Stimulated activated naive CD8-positive, alpha-beta T cell treated with anti-CD3 and anti-CD28 coated beads, Interleukin-15, amount 100 ng/mL, for 72 hours (primary cell): ENCODE results near the gene ZNRF1.
A peak's percentile ranks its signal among the peaks of the same experiment; 100 is the strongest.
"Not testable (repeated sequence)": the region's sequence is repeated elsewhere in the genome, so short reads cannot be mapped to it uniquely, and the experiment has no call there.

Experiments used
- ATAC-seq: fragments of 150-1000 bp; cut with Tn5 transposase; 2 replicates; pipeline ENCODE4 v1.10.0; 2021; ENCODE audit warnings: mild to moderate bottlenecking, moderate library complexity
- DNase-seq, 2 donors: peaks; one replicate each; pipeline ENCODE4 v3.0.0; 2021 to 2022
- H3K27ac Mint-ChIP-seq, 2 donors: one replicate each; pipeline ENCODE4 v1.8.0; 2022; ENCODE audit warnings: mild to moderate bottlenecking in 2 of 2, mixed read lengths in 2 of 2, moderate library complexity in 2 of 2
- H3K27me3 Mint-ChIP-seq: one replicate; pipeline ENCODE4 v1.8.0; 2022; ENCODE audit warnings: mixed read lengths
- H3K4me1 Mint-ChIP-seq: one replicate; pipeline ENCODE4 v1.8.0; 2022; ENCODE audit warnings: mild to moderate bottlenecking, mixed read lengths
- H3K4me3 Mint-ChIP-seq, 2 donors: one replicate each; pipeline ENCODE4 v1.8.0; 2022; ENCODE audit warnings: mild to moderate bottlenecking in 2 of 2, mixed read lengths in 2 of 2, moderate library complexity in 1 of 2
- H3K9me3 Mint-ChIP-seq, 2 donors: one replicate each; pipeline ENCODE4 v1.8.0; 2022; ENCODE audit warnings: mixed read lengths in 2 of 2

Gene ZNRF1

DNA sequence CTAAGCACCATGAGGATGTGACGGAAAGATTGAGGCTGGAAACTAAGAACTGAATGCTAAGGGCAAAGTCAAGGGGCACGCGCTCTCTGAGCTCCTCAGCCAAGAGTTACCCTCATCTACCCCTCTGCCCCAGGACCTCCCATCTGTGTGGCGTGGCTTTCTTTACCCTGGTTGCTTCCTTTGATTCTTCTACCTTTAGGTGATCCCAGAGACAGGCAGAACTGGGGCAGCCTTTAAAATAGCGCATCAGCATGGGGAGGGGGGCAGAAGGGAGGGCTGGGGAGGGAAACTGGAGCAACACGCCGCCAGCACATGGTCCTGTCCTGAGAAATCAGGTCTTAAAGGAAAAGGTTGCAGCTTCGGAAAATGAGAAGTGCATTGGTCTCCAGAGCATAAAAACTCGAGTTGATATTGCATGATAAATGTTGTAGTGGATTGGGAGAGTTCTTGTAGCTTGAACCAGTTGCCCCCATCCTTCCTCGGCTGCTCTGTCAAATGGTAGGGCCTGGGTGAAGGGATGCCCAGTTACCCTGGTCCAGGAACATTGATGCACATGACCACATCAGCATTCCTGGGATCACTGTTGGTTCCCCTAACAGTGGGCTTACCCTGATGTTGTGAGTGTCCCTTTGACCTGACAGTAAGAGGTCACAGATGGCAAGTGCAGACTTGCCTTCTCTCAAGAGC, 88.0 kb downstream of the ZNRF1 start:
- H3K27me3 Mint-ChIP-seq = no peaks in the 10 kb centered on the region

DNA sequence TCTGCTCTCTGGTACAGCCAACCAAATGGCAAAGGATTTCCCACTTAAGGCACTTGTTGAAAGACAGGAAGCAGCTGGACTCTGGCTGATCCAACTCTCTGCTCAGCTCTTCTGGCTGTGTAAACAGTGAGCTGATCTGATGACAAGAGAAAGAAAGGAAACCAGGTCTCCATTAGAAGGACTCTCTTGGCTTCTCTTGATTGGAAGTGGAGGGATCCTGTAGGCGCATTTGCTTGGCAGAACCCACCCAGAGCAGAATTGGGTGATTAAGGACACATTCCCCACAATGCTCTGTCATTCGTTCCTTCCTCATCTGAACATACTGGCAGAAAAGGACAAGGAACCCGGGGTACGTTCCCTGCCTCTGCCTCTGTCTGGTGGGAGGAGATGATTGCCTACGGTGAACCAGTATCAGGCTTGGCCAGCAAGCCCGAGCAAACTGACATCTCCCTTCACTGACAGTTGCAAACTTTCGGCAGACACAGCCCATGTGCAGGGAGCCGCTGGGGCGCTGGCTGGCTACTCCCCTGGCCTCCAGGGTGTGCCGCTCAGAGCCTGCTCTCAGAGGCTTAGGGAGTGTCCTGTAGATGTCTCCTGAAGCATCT, 88.7 kb downstream of the ZNRF1 start:
- H3K4me1 Mint-ChIP-seq = peaks cover 11% of the 10 kb centered on the region
- H3K27ac Mint-ChIP-seq = no peak overlapping the region
- no peak overlapping the region for H3K4me3 Mint-ChIP-seq
- no peaks in the 10 kb centered on the region for H3K27me3 Mint-ChIP-seq
- DNase-seq = no peak
- ATAC-seq = no peak
- no peaks in the 10 kb centered on the region for H3K9me3 Mint-ChIP-seq

More for the DNA sequence above, 88.0 kb downstream of the ZNRF1 start:
- no peak for ATAC-seq
- H3K9me3 Mint-ChIP-seq = no peaks in the 10 kb centered on the region
- H3K4me1 Mint-ChIP-seq = peaks cover 11% of the 10 kb centered on the region
- H3K4me3 Mint-ChIP-seq = no peak overlapping the region
- H3K27ac Mint-ChIP-seq = peak overlapping the region in 1 of 2 donors; percentile 12
- DNase-seq = no peak

DNA sequence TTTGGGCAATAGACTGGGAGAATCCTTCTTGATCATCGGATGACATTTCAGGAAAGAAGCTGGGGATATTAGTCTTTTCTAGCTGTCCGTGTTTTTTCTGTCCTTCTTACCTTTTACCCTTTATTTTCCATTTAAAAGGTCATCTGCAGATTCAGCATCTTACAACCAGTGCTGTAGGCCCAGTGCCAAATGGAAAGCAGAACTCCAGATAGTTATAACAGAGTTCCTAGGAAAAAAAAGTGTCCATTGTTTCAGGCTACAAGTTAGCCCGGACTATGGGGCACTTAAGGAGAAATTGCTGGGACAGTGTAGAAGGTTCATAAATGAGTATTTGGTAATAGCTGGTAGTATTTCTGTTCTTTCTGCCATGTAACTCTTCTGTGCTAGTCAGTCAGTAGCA, 89.4 kb downstream of the ZNRF1 start:
- Mint-ChIP-seq H3K27me3 (no peaks in the 10 kb centered on the region), H3K4me1 (peaks cover 11% of the 10 kb centered on the region), H3K4me3 (no peak overlapping the region), H3K9me3 (no peaks in the 10 kb centered on the region), H3K27ac (no peak overlapping the region)
- ATAC-seq (no peak), DNase-seq (no peak)

DNA sequence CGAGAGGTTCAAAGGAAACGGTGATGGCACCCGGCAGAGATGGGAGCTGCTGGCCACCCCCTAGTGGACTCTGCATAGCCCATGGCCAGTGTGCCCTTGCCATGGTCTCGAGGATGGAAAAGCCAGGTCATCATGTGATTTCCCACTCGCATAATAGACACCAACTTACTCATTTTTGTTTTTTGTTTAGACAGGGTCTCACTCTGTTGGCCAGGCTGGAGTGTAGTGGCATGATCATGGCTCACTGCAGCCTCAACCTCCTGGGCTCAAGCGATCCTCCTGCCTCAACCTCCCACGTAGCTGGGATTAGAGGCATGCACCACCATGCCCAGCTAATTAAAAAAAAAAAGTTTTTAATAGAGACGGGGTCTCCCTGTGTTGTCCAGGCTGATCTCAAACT, 90.1 kb downstream of the ZNRF1 start:
- no peak for DNase-seq
- no peak overlapping the region for H3K4me3 Mint-ChIP-seq
- H3K4me1 Mint-ChIP-seq = peaks cover 11% of the 10 kb centered on the region
- ATAC-seq = no peak
- H3K9me3 Mint-ChIP-seq = no peaks in the 10 kb centered on the region
- H3K27me3 Mint-ChIP-seq = no peaks in the 10 kb centered on the region
- H3K27ac Mint-ChIP-seq = no peak overlapping the region

DNA sequence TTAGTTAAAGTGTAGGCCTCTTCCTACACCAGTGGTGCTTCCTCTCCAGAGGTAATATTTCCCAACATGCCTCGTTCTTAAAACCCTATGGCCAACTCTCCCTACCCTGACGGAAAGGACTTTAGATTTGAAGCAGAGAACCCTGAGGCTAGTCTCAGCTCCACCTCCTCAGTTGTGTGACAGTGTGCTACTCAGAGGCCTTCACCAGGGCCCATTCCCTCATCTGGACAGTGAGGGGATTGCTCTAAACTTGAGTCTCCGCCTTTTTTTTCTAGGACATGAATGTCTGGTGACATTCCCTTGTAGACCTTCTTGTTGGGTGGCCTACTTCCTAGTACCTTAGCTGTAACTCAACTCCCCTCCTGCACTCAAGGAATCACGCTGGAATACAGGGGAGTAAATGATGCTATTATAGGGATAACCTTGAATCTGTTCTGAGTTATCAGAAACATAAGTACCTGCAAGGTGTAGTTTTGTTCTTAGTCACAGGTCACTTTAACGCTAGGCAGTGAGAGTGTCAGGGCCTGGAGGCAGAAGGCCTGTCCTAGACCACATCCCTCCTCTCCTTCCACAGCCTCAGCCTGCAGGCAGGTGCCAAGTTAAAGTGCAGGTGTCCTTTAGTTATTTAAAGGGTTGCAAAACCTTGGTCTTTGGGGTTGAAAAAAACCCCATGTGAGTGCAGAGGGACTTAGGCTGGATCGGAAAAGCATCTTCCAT, 90.8 kb downstream of the ZNRF1 start:
- H3K4me1 Mint-ChIP-seq = peaks cover 11% of the 10 kb centered on the region
- DNase-seq (no peak), ATAC-seq (peak; percentile 78)
- H3K4me3 Mint-ChIP-seq = no peak overlapping the region
- no peaks in the 10 kb centered on the region for H3K27me3 Mint-ChIP-seq
- H3K9me3 Mint-ChIP-seq = no peaks in the 10 kb centered on the region
- no peak overlapping the region for H3K27ac Mint-ChIP-seq

DNA sequence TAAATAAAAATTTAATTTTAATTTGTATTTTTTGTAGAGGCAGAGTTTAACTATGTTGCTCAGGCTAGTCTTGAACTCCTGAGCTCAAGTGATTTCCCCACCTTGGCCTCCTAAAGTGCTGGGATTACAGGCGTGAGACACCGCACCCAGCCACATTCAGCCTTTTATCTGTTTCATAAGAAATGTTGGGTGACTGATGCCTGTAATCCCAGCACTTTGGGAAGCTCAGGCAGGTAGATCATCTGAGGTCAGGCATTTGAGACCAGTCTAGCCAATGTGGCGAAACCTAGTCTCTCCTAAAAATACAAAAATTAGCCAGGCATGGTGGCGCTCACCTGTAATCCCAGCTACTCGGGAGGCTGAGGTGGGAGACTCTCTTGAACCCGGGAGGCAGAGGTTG, 92.1 kb downstream of the ZNRF1 start:
- H3K4me3 Mint-ChIP-seq, DNase-seq, H3K27me3 Mint-ChIP-seq, H3K9me3 Mint-ChIP-seq, H3K27ac Mint-ChIP-seq, ATAC-seq: not testable (repeated sequence)
- peaks cover 20% of the 10 kb centered on the region for H3K4me1 Mint-ChIP-seq

DNA sequence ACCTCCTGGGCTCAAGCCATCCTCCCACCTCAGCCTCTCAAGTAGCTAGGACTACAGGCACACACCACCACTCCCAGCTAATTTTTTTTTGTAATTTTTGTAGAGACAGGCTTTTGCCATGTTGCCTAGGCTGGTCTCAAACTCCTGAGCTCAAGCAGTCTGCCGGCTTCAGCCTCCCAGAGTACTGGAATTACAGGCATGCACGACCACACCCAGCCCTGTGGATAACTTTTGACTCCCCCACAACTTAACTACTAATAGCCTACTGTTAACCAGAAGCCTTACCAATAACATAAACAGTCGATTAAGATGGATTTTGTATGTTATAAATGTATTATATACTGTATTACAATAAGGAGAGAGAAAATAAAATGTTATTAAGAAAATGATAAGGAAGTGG, 92.8 kb downstream of the ZNRF1 start:
- H3K4me1 Mint-ChIP-seq = peaks cover 24% of the 10 kb centered on the region
- ATAC-seq, H3K27me3 Mint-ChIP-seq, DNase-seq, H3K4me3 Mint-ChIP-seq, H3K27ac Mint-ChIP-seq, H3K9me3 Mint-ChIP-seq: not testable (repeated sequence)

GRCh38 chr16:75092777-75093176, 94.0 kb downstream of the ZNRF1 start:
- Mint-ChIP-seq H3K4me1 (peaks cover 35% of the 10 kb centered on the region), H3K27ac (no peak overlapping the region), H3K4me3 (no peak overlapping the region), H3K27me3 (no peaks in the 10 kb centered on the region), H3K9me3 (no peaks in the 10 kb centered on the region)
- DNase-seq (no peak), ATAC-seq (no peak)

GRCh38 chr16:75093598-75094540, 95.0 kb downstream of the ZNRF1 start:
- DNase-seq (no peak), ATAC-seq (no peak)
- Mint-ChIP-seq H3K4me1 (peaks cover 46% of the 10 kb centered on the region), H3K27me3 (no peaks in the 10 kb centered on the region), H3K9me3 (no peaks in the 10 kb centered on the region), H3K27ac (no peak overlapping the region), H3K4me3 (no peak overlapping the region)

DNA sequence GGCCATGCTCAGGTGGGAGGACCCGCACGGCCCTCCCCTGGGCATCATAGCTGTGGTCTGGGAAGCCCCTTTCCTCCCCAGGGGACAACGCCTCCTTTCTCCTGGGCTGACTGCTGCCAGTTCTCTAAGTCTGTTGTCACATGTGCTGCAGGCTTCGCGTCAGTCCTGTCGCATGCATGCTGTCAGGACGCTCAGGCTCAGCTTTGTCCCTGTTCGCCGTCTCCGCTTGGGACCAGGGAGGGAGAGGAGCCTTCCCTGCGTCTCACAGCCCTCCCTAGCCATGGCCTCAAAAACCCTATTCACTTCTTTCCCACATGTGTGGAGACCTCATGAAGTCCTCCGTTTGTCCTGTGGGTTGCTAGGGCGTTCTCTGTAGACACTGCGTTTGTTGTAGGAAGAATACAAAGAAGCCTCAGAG, 96.4 kb downstream of the ZNRF1 start:
- Mint-ChIP-seq H3K27ac (peak overlapping the region in 1 of 2 donors; percentile 47), H3K4me3 (no peak overlapping the region), H3K27me3 (no peaks in the 10 kb centered on the region), H3K9me3 (no peaks in the 10 kb centered on the region), H3K4me1 (peaks cover 51% of the 10 kb centered on the region)
- ATAC-seq = no peak
- DNase-seq = no peak

GRCh38 chr16:75096656-75097055, 97.8 kb downstream of the ZNRF1 start:
- no peak for ATAC-seq

GRCh38 chr16:75097191-75097761, 98.5 kb downstream of the ZNRF1 start:
- Mint-ChIP-seq H3K27me3 (no peaks in the 10 kb centered on the region), H3K4me1 (peaks cover 54% of the 10 kb centered on the region), H3K4me3 (no peak overlapping the region), H3K9me3 (no peaks in the 10 kb centered on the region), H3K27ac (no peak overlapping the region)
- no peak for ATAC-seq
- no peak for DNase-seq

More at GRCh38 chr16:75096656-75097055, 97.8 kb downstream of the ZNRF1 start:
- Mint-ChIP-seq H3K27me3 (no peaks in the 10 kb centered on the region), H3K4me3 (peak overlapping the region in 1 of 2 donors; percentile 47), H3K27ac (peak overlapping the region in 1 of 2 donors; percentile 49), H3K4me1 (peaks cover 54% of the 10 kb centered on the region), H3K9me3 (no peaks in the 10 kb centered on the region)
- DNase-seq = no peak

GRCh38 chr16:75097941-75098901, 99.4 kb downstream of the ZNRF1 start:
- no peaks in the 10 kb centered on the region for H3K27me3 Mint-ChIP-seq
- peak; percentile 71 to 84 for DNase-seq
- peak overlapping the region in 1 of 2 donors; percentile 86 for H3K27ac Mint-ChIP-seq
- H3K9me3 Mint-ChIP-seq = no peaks in the 10 kb centered on the region
- peak; percentile 97 for ATAC-seq
- peaks cover 54% of the 10 kb centered on the region for H3K4me1 Mint-ChIP-seq
- H3K4me3 Mint-ChIP-seq = peak overlapping the region; percentile 64 to 68

DNA sequence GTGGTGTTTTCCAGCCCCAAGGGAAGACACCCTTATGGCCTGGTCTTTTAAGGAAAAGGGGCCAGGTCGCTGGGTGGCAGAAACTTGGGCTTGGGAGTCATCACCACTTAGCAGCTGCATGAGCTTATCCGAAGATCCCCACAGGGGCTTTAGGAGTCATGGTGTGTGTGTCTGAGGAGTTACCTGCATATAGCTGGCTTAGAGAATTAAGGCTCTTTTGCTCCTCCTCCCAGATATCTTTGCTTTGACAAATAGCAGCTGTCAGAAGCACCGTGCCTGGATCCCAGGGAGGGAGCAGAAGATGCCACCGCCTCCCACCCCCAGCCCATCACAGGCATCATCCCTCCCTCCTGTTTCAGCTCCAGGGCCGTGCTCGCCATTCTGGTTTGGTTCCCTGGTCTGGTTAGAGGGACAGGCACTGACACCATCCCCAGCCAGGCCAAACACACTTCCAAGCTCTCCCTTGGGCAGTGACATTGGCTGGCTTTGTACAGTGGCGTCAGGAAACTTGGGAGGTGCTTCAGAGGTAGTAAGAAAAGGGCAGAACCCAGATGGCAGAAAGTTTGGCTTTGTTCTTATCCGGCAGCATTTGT, 100.3 kb downstream of the ZNRF1 start:
- ATAC-seq (no peak), DNase-seq (no peak)
- peaks cover 0 to 4% of the 10 kb centered on the region in 2 donors for H3K9me3 Mint-ChIP-seq
- H3K4me3 Mint-ChIP-seq = peak overlapping the region; percentile 59 to 64
- peaks cover 54% of the 10 kb centered on the region for H3K4me1 Mint-ChIP-seq
- H3K27ac Mint-ChIP-seq = peak overlapping the region; percentile 61 to 79
- H3K27me3 Mint-ChIP-seq = no peaks in the 10 kb centered on the region
